ENCODE measurements around the gene PABPN1L. TPM values are rescaled to one million over a fixed set of nuclear protein-coding genes. Genes with fewer than 3 reads are reported as not detected.

Gene PABPN1L
- total and polyA plus RNA-seq, 2 of the 13 experiments (the other 11 are each of a cell fraction or from before 2014, with no cell fraction given) = not detected

- TF ChIP-seq NPAS2 (CRISPR knock-in tag; IDR thresholded peaks at IDR 0.05; ENCODE audit: borderline replicate concordance) = no peak
- TF ChIP-seq ZNF574 (CRISPR knock-in tag; IDR thresholded peaks at IDR 0.05) = peak; percentile 77
- TF ChIP-seq TEAD3 (CRISPR knock-in tag; optimal IDR thresholded peaks at IDR 0.05; ENCODE audit: borderline replicate concordance) = peak; percentile 48
- TF ChIP-seq NR2F6 (IDR thresholded peaks at IDR 0.05) = no peak
- 0 out of 2 replicates have a peak, but pooled peaks have one; percentile 39 for TF ChIP-seq NR2F6 (CRISPR knock-in tag; IDR thresholded peaks at IDR 0.05)
- TF ChIP-seq ZBTB21 (CRISPR knock-in tag; IDR thresholded peaks at IDR 0.05) = peak; percentile 23; the same call in 1 of the 2 replicates
- 0 out of 2 replicates have a peak, but pooled peaks have one; percentile 9 for TF ChIP-seq FOXK1 (CRISPR knock-in tag; IDR thresholded peaks at IDR 0.05; ENCODE audit: borderline replicate concordance, low read depth)
- TF ChIP-seq, protein P1, sequence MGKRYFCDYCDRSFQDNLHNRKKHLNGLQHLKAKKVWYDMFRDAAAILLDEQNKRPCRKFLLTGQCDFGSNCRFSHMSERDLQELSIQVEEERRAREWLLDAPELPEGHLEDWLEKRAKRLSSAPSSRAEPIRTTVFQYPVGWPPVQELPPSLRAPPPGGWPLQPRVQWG (CRISPR knock-in tag; IDR thresholded peaks at IDR 0.05; ENCODE audit: borderline replicate concordance, low read depth) = no peak
- TF ChIP-seq ZNF280B (CRISPR knock-in tag; IDR thresholded peaks at IDR 0.05; ENCODE audit: borderline replicate concordance) = peak; percentile 62; the same call in 1 of the 2 replicates
- TF ChIP-seq AGO2 (optimal IDR thresholded peaks at IDR 0.05; ENCODE audit: low read depth, low read length) = no peak
- 0 out of 2 replicates have a peak, but pooled peaks have one; percentile 11 for TF ChIP-seq ZNF362 (CRISPR knock-in tag; IDR thresholded peaks at IDR 0.05; ENCODE audit: borderline replicate concordance)
- no peak for TF ChIP-seq ZNF660 (CRISPR knock-in tag; IDR thresholded peaks at IDR 0.05; ENCODE audit: borderline replicate concordance, low read depth)
- TF ChIP-seq ZBTB42 (CRISPR knock-in tag; IDR thresholded peaks at IDR 0.05) = no peak
- TF ChIP-seq, protein P2, sequence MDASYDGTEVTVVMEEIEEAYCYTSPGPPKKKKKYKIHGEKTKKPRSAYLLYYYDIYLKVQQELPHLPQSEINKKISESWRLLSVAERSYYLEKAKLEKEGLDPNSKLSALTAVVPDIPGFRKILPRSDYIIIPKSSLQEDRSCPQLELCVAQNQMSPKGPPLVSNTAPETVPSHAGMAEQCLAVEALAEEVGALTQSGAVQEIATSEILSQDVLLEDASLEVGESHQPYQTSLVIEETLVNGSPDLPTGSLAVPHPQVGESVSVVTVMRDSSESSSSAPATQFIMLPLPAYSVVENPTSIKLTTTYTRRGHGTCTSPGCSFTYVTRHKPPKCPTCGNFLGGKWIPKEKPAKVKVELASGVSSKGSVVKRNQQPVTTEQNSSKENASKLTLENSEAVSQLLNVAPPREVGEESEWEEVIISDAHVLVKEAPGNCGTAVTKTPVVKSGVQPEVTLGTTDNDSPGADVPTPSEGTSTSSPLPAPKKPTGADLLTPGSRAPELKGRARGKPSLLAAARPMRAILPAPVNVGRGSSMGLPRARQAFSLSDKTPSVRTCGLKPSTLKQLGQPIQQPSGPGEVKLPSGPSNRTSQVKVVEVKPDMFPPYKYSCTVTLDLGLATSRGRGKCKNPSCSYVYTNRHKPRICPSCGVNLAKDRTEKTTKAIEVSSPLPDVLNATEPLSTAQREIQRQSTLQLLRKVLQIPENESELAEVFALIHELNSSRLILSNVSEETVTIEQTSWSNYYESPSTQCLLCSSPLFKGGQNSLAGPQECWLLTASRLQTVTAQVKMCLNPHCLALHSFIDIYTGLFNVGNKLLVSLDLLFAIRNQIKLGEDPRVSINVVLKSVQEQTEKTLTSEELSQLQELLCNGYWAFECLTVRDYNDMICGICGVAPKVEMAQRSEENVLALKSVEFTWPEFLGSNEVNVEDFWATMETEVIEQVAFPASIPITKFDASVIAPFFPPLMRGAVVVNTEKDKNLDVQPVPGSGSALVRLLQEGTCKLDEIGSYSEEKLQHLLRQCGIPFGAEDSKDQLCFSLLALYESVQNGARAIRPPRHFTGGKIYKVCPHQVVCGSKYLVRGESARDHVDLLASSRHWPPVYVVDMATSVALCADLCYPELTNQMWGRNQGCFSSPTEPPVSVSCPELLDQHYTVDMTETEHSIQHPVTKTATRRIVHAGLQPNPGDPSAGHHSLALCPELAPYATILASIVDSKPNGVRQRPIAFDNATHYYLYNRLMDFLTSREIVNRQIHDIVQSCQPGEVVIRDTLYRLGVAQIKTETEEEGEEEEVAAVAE (CRISPR knock-in tag; IDR thresholded peaks at IDR 0.05; ENCODE audit: borderline replicate concordance) = no peak
- no peak for TF ChIP-seq MEIS2 (CRISPR knock-in tag; IDR thresholded peaks at IDR 0.05)
- TF ChIP-seq GFI1 (CRISPR knock-in tag; IDR thresholded peaks at IDR 0.05; ENCODE audit: borderline replicate concordance) = no peak
- no peak for TF ChIP-seq MEF2D (CRISPR knock-in tag; IDR thresholded peaks at IDR 0.05)
- TF ChIP-seq ZNF691 (CRISPR knock-in tag; IDR thresholded peaks at IDR 0.05; ENCODE audit: borderline replicate concordance, low read depth) = peak; percentile 73
Measured at GRCh38 chr16:88839026-88839529, 27.4 kb downstream of the PABPN1L start (continued).

Data from HepG2 (cell line).